CD4-positive, alpha-beta memory T cell (primary cell): ENCODE results near the gene LTA4H. TPM values are rescaled to one million over a fixed set of nuclear protein-coding genes. Genes with fewer than 3 reads are reported as not detected.

ENCODE experiments used
- CTCF ChIA-PET: fragments of 350-600 bp; sonication (Branson Sonifier 250); formaldehyde crosslinking; loops from one replicate; lab custom pipeline; 2021; ENCODE audit warnings: inconsistent platforms; ENCODE audit not compliant: partially characterized antibody; lab: Charles Lee
- POLR2A ChIA-PET: fragments of 350-600 bp; sonication (Branson Sonifier 250); formaldehyde crosslinking; loops from one replicate; lab custom pipeline; 2021; ENCODE audit not compliant: partially characterized antibody; lab: Charles Lee
- DNase-seq, 5 donors: peaks; one replicate each; pipeline versions ENCODE4 v3.0.0 to v3.0.0-alpha.2; 2020 to 2022; ENCODE audit warnings: mixed read lengths in 1 of 5
- H3K27ac ChIP-seq: one replicate; pipeline ENCODE4 v1.7.0; 2013; ENCODE audit warnings: low read depth, low read length
- H3K27me3 ChIP-seq: 2 replicates; pipeline ENCODE4 v1.7.0; 2013; ENCODE audit warnings: mild to moderate bottlenecking, low read length, moderate library complexity; ENCODE audit not compliant: insufficient read depth
- H3K36me3 ChIP-seq: 2 replicates; pipeline ENCODE4 v1.7.0; 2013; ENCODE audit warnings: mild to moderate bottlenecking, low read length, moderate library complexity; ENCODE audit not compliant: insufficient read depth
- H3K4me1 ChIP-seq: 2 replicates; pipeline ENCODE4 v1.7.0; 2013; ENCODE audit warnings: mild to moderate bottlenecking, low read length, moderate library complexity; ENCODE audit not compliant: insufficient read depth
- H3K4me3 ChIP-seq, 2 donors: one replicate each; pipeline ENCODE4 v1.7.0; 2013; ENCODE audit warnings: low read length in 2 of 2, mild to moderate bottlenecking in 1 of 2
- H3K9me3 ChIP-seq, 2 donors: one replicate each; pipeline ENCODE4 v1.7.0; 2013; ENCODE audit warnings: low read length in 2 of 2, control low read depth in 1 of 2; ENCODE audit not compliant: control insufficient read depth in 1 of 2
- H3K27ac Mint-ChIP-seq, 7 donors: one replicate each; pipeline ENCODE4 v1.8.0; 2020 to 2021; ENCODE audit warnings: mixed read lengths in 7 of 7, mild to moderate bottlenecking in 6 of 7, inconsistent platforms in 3 of 7, moderate library complexity in 3 of 7
- H3K27me3 Mint-ChIP-seq, 2 donors: one replicate each; pipeline ENCODE4 v1.8.0; 2020 to 2021; ENCODE audit warnings: mixed read lengths in 2 of 2
- H3K36me3 Mint-ChIP-seq, 2 donors: one replicate each; pipeline ENCODE4 v1.8.0; 2020 to 2021; ENCODE audit warnings: mixed read lengths in 2 of 2, inconsistent platforms in 1 of 2, mild to moderate bottlenecking in 1 of 2
- H3K4me1 Mint-ChIP-seq, 4 donors: one replicate each; pipeline ENCODE4 v1.8.0; 2020 to 2021; ENCODE audit warnings: mixed read lengths in 4 of 4, mild to moderate bottlenecking in 1 of 4
- H3K4me3 Mint-ChIP-seq, 8 donors: one replicate each; pipeline ENCODE4 v1.8.0; 2020 to 2021; ENCODE audit warnings: mixed read lengths in 8 of 8, mild to moderate bottlenecking in 7 of 8, moderate library complexity in 6 of 8, inconsistent platforms in 3 of 8
- H3K9me3 Mint-ChIP-seq, 8 donors: one replicate each; pipeline ENCODE4 v1.8.0; 2020 to 2021; ENCODE audit warnings: mixed read lengths in 8 of 8, mild to moderate bottlenecking in 5 of 8, inconsistent platforms in 3 of 8, moderate library complexity in 1 of 8
- intact Hi-C: fragments of 100-400 bp; cut with micrococcal nuclease; formaldehyde crosslinking; loops from one replicate; pipeline ENCODE4 v1.15.1; 2023
- polyA plus RNA-seq, 2 donors: library from polyadenylated mRNA; unstranded; fragments of 300-500 nt; fragmentation: Illumina TruSeq; gene quantifications; one replicate each; pipeline ENCODE4 v1.2.3, GENCODE V29; 2021
- total RNA-seq, 2 experiments: library from RNA; stranded (reverse); gene quantifications; one replicate each; pipeline ENCODE4 v1.2.3, GENCODE V29; 2021

Gene LTA4H
- total and polyA plus RNA-seq, 4 experiments from 2014 or later = 57.7 to 77.6 (median 58.7) TPM

DNA sequence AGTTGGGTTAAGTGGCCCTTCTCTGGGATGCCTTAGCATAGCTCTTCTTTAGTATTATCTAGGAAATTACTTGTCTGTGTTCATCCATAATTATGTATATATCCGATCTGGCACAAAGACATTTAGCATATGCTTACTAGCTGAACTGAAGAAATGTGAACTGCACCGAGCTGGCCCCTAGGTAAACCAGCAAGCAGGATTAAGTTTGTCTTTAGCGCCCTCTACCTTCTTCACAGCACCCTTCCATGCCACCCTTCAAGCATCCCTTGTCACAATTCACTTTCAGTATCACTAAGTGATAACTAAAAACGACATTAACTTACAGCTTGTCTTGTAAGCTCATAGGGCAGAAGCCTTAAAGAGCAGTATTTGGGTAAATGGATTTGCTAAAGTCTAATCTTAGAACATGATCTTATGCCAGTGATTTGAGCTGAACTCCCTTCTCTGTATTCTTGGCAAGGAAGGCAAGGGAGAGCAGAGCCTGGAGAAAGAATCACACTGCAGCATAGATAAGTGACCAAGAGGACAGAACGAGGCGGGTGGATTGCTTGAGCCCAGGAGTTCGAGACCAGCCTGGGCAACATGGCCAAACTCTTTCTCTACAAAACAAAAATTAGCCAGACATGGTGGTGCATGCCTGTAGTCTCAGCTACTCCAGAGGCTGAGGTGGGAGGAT, 36.6 kb downstream of the LTA4H start:
- H3K4me3 ChIP-seq = no peak overlapping the region
- H3K27ac ChIP-seq = no peak overlapping the region
- H3K4me1 ChIP-seq = no peaks in the 10 kb centered on the region
- Mint-ChIP-seq H3K27me3 (no peaks in the 10 kb centered on the region), H3K4me3 (no peak overlapping the region), H3K36me3 (peaks cover 15 to 22% of the 10 kb centered on the region in 2 donors), H3K27ac (peak overlapping the region in 1 of 7 donors; percentile 70), H3K4me1 (peaks cover 3 to 6% (median 5%) of the 10 kb centered on the region in 4 donors), H3K9me3 (no peaks in the 10 kb centered on the region)
- intact Hi-C loops = loop anchor here (1.0 to 5.0 kb wide), 2 partner anchors 178 to 881 kb away; no protein-coding TSS in a partner anchor
- peaks cover 3% of the 10 kb centered on the region for H3K36me3 ChIP-seq
- ChIA-PET POLR2A (interaction anchor here (1.6 kb wide), 1 partner anchor 80 kb away, joined by 6 read pairs; no protein-coding TSS in a partner anchor), CTCF (interaction anchor here (0.7 to 7.2 kb wide), 34 partner anchors 8 to 491 kb away, joined by 3 to 196 read pairs (median 4); partner anchors contain the start of genes AMDHD1, CCDC38, CFAP54 and LTA4H)
- no peaks in the 10 kb centered on the region for H3K27me3 ChIP-seq
- peak; percentile 48 to 67 (median 59) for DNase-seq
- H3K9me3 ChIP-seq = no peaks in the 10 kb centered on the region

- H3K9me3 ChIP-seq = no peaks in the 10 kb centered on the region
- no peak overlapping the region for H3K27ac ChIP-seq
- ChIA-PET CTCF (interaction anchor here (0.7 to 7.2 kb wide), 25 partner anchors 9 to 399 kb away, joined by 3 to 196 read pairs (median 6); partner anchors contain the start of genes AMDHD1 and CCDC38), POLR2A (interaction anchor here (1.6 kb wide), 1 partner anchor 79 kb away, joined by 6 read pairs; no protein-coding TSS in a partner anchor)
- H3K36me3 ChIP-seq = no peaks in the 10 kb centered on the region
- DNase-seq = no peak
- no peaks in the 10 kb centered on the region for H3K27me3 ChIP-seq
- Mint-ChIP-seq H3K4me3 (no peak overlapping the region), H3K36me3 (peaks cover 15 to 17% of the 10 kb centered on the region in 2 donors), H3K9me3 (no peaks in the 10 kb centered on the region), H3K4me1 (peaks cover 3 to 6% (median 5%) of the 10 kb centered on the region in 4 donors), H3K27me3 (no peaks in the 10 kb centered on the region), H3K27ac (no peak overlapping the region)
- no peaks in the 10 kb centered on the region for H3K4me1 ChIP-seq
- intact Hi-C loops = loop anchor here (1.0 to 5.0 kb wide), 2 partner anchors 178 to 881 kb away; no protein-coding TSS in a partner anchor
- H3K4me3 ChIP-seq = no peak overlapping the region
These were observed 37.4 kb downstream of the LTA4H start for GRCh38 chr12:95997911-95998510.

GRCh38 chr12:95997276-95997675, 38.1 kb downstream of the LTA4H start:
- CTCF ChIA-PET = interaction anchor here (1.3 to 7.2 kb wide), 3 partner anchors 11 to 80 kb away, joined by 4 to 196 read pairs (median 6); partner anchors contain the start of genes AMDHD1 and CCDC38
- H3K4me1 Mint-ChIP-seq = peaks cover 3 to 6% (median 5%) of the 10 kb centered on the region in 4 donors
- H3K9me3 Mint-ChIP-seq = no peaks in the 10 kb centered on the region
- no peaks in the 10 kb centered on the region for H3K27me3 Mint-ChIP-seq
- no peaks in the 10 kb centered on the region for H3K36me3 ChIP-seq
- H3K27ac Mint-ChIP-seq = no peak overlapping the region
- H3K27me3 ChIP-seq = no peaks in the 10 kb centered on the region
- no peaks in the 10 kb centered on the region for H3K4me1 ChIP-seq
- no peak overlapping the region for H3K27ac ChIP-seq
- H3K9me3 ChIP-seq = no peaks in the 10 kb centered on the region
- peaks cover 7 to 12% of the 10 kb centered on the region in 2 donors for H3K36me3 Mint-ChIP-seq
- no peak overlapping the region for H3K4me3 ChIP-seq
- no peak for DNase-seq
- intact Hi-C loops = loop anchor here (5.0 kb wide), 1 partner anchor 880 kb away; no protein-coding TSS in a partner anchor
- H3K4me3 Mint-ChIP-seq = no peak overlapping the region
- POLR2A ChIA-PET = no interaction called here

DNA sequence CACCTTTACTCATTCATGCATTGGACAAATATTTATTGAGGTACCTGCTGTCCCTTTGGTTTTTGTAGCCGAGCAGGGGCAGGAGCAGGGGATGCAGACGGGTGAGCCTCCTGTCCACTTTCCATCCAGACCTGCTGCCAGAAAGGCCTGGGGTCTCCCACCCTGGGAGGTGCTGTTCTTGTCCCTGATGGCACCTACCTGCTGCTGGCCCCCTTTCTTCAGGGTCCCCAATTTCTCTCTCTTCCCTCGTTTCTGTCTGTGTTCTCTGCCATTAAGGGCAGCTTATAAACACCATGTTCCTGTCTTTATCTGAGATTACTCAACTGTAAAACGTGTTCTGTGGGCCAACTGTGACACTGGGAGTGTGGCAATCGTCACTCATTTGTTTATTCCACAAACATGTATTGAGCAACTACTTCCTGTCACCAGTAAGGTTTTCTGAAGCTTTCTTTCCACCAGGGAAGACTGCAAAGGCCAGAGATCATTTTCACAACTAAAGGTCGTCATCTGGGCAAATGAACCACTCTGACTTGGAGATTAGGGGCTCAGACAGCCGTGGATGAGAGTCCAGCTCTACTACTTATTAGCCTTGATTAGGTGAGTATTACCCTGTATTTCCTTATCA, 39.2 kb downstream of the LTA4H start, which contains the start of gene HAL:
TSS of gene HAL (minus strand) at position 311 of the 625 bp plus-strand sequence. CDS start 434 bp downstream, outside the sequence.
- H3K36me3 Mint-ChIP-seq = peaks cover 7 to 10% of the 10 kb centered on the region in 2 donors
- no peak within 1 kb of the TSS for H3K27ac ChIP-seq

DNA sequence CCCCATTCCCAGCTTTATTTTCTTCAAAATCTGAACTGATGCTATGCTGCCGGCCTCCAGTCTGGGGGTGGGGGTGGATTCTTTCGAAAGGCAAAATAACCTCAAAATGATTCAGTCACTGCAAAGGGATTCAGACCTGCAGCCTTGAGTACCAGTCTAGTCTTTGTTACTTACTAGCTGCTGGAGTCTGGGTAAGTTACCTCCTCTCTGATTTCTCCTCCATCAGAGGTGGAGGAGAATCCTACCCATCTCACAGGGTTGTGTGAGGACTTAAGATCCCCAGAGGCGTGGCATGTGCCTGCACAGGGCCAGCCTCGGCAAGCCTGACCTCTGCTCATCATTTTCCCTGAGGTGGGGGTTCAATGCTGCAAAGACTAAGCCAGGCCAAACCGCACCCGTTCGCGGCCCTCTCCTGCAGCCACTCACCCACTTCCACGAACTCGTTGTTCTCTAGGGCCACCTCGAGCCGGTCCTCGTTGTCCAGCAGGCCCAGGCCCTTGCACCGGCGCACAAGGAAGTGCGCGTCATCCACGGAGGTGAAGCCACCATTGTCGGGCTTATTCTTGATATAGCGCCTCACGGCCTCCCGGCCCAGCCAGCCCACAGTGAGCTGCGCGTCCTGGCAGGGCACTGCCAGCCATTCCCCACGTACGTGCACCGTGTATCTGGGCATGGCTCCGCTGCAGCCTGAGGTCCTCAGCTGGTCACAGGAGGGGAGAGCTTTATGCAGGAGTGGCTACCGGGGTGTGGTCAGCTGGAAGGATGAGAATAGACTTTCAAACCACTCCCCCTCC, 40.0 kb downstream of the LTA4H start:
- no peaks in the 10 kb centered on the region for H3K4me1 ChIP-seq
- no peak overlapping the region for H3K4me3 ChIP-seq
- H3K9me3 ChIP-seq = no peaks in the 10 kb centered on the region
- POLR2A ChIA-PET = no interaction called here
- no peak for DNase-seq
- intact Hi-C loops = loop anchor here (5.0 kb wide), 1 partner anchor 878 kb away; no protein-coding TSS in a partner anchor
- Mint-ChIP-seq H3K36me3 (peaks cover 5 to 7% of the 10 kb centered on the region in 2 donors), H3K4me1 (peaks cover 3 to 6% (median 5%) of the 10 kb centered on the region in 4 donors), H3K9me3 (no peaks in the 10 kb centered on the region), H3K4me3 (no peak overlapping the region), H3K27me3 (no peaks in the 10 kb centered on the region), H3K27ac (no peak overlapping the region)
- no peaks in the 10 kb centered on the region for H3K36me3 ChIP-seq
- CTCF ChIA-PET = interaction anchor here (0.5 to 7.2 kb wide), 3 partner anchors 52 to 411 kb away, joined by 3 to 196 read pairs (median 6); partner anchors contain the start of genes AMDHD1 and CCDC38
- no peaks in the 10 kb centered on the region for H3K27me3 ChIP-seq
- H3K27ac ChIP-seq = no peak overlapping the region

More for the DNA sequence above, 39.2 kb downstream of the LTA4H start, which contains the start of gene HAL:
- Histone ChIP-seq H3K36me3 (no peaks in the 10 kb centered on the region), H3K9me3 (no peaks in the 10 kb centered on the region), H3K4me1 (no peaks in the 10 kb centered on the region), H3K27me3 (no peaks in the 10 kb centered on the region), H3K4me3 (no peak within 1 kb of the TSS)
- Mint-ChIP-seq H3K4me3 (no peak within 1 kb of the TSS), H3K27me3 (no peaks in the 10 kb centered on the region), H3K4me1 (peaks cover 3 to 6% (median 5%) of the 10 kb centered on the region in 4 donors), H3K27ac (peak within 1 kb of the TSS in 2 of 7 donors; percentile 8 to 39), H3K9me3 (no peaks in the 10 kb centered on the region)
- DNase-seq = no peak
- ChIA-PET POLR2A (no interaction called here), CTCF (interaction anchor here (0.5 to 7.2 kb wide), 4 partner anchors 12 to 411 kb away, joined by 3 to 196 read pairs (median 5); partner anchors contain the start of genes AMDHD1 and CCDC38)
- intact Hi-C loops = loop anchor here (5.0 kb wide), 1 partner anchor 879 kb away; no protein-coding TSS in a partner anchor

DNA sequence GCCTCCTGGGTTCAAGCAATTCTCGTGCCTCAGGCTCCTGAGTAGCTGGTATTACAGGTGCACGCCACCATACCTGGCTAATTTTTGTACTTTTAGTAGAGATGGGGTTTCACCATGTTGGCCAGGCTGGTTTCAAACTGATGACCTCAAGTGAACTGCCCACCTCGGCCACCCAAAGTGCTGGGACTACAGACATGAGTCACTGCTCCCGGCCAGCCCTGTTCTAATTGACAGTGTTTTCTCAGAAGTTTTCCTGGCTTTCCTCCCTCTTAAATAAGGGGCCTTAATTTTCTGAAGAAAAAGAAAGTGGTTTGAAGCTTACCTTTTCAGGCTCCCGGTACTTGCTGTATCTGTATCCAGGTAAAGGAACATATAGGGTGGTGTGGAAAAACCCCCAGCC, 40.9 kb downstream of the LTA4H start:
- no peak overlapping the region for H3K27ac ChIP-seq
- H3K27ac Mint-ChIP-seq = no peak overlapping the region
- CTCF ChIA-PET = interaction anchor here (0.7 to 7.2 kb wide), 2 partner anchors 77 to 208 kb away, joined by 4 to 196 read pairs; no protein-coding TSS in a partner anchor

More for the DNA sequence above, 40.9 kb downstream of the LTA4H start:
- H3K9me3 Mint-ChIP-seq = no peaks in the 10 kb centered on the region
- Histone ChIP-seq H3K4me3 (no peak overlapping the region), H3K27me3 (no peaks in the 10 kb centered on the region), H3K36me3 (no peaks in the 10 kb centered on the region), H3K4me1 (no peaks in the 10 kb centered on the region), H3K9me3 (no peaks in the 10 kb centered on the region)
- no peaks in the 10 kb centered on the region for H3K27me3 Mint-ChIP-seq
- H3K4me3 Mint-ChIP-seq = no peak overlapping the region
- intact Hi-C loops = no loop called here
- POLR2A ChIA-PET = no interaction called here
- H3K4me1 Mint-ChIP-seq = peaks cover 3 to 6% (median 4%) of the 10 kb centered on the region in 4 donors
- DNase-seq = no peak
- peaks cover 2 to 3% of the 10 kb centered on the region in 2 donors for H3K36me3 Mint-ChIP-seq
